ENCODE measurements around the gene PAGR1. TPM values are rescaled to one million over a fixed set of nuclear protein-coding genes. Genes with fewer than 3 reads are reported as not detected.

PAGR1 gene
- total and polyA plus RNA-seq, 10 of the 15 experiments (the other 5 are each of a cell fraction or from before 2014, with no cell fraction given), result 1.1 to 57.7 (median 23.4) TPM

DNA sequence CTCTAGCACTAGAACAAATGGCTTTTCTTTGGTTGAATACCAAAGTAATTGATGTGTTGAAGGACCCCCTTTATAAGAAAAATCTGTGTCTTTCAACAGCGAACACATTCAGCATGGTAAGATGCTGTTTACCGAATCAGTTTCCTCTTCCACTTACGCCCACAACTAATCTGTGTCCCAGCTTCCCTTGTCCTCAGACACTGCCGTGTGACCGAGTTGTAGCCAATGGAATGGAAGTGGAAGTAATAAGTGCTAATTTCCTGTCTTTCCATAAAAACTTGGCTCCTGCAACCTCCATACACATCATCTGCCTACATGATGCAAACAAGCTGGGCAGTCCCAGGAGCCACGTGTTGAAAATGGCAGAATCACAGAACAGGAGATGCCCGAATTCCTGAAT is 36.7 kb downstream of the PAGR1 start:
- POLR2A ChIA-PET, result no interaction called here

More for the DNA sequence above, 36.7 kb downstream of the PAGR1 start:
- intact Hi-C loops (cut with micrococcal nuclease; ENCODE audit: unreplicated experiment), result no loop called here
- no peaks in the 10 kb centered on the region for H3K36me3 ChIP-seq (ENCODE audit: control insufficient read depth in 2 of 2, insufficient read depth in 2 of 2, low read length in 1 of 2)
- no peaks in the 10 kb centered on the region for H3K27me3 ChIP-seq (replicated peaks in 1 of 2; ENCODE audit: control insufficient read depth in 2 of 2, insufficient read depth in 2 of 2, low read length in 1 of 2)
- SMC1A ChIA-PET (ENCODE audit: uncharacterized antibody, unreplicated experiment), result no interaction called here
- H3K4me3 ChIP-seq, result no peak overlapping the region
- no peak overlapping the region for H3K9ac ChIP-seq (ENCODE audit: control insufficient read depth, insufficient read depth, low read length)
- no peaks in the 10 kb centered on the region for H3K79me2 ChIP-seq (ENCODE audit: control insufficient read depth, insufficient read depth, low read length)
- 73% methylated on average over 7 of the region's 7 CpGs for WGBS (ENCODE audit: insufficient coverage, insufficient replicate concordance, low lambda C conversion rate, missing lambda C conversion rate)
- no peak overlapping the region for H3K27ac ChIP-seq (ENCODE audit: control insufficient read depth, insufficient read depth)
- H3K9me3 ChIP-seq (replicated peaks; ENCODE audit: control insufficient read depth, insufficient read depth, low read length), result no peaks in the 10 kb centered on the region
- H2AFZ ChIP-seq (ENCODE audit: control insufficient read depth, low read depth, low read length), result no peak overlapping the region
- ATAC-seq (no peak), FAIRE-seq (no peak), DNase-seq (ENCODE audit: low read depth, low spot score) (no peak)
- CTCF ChIA-PET, result interaction anchor here (0.6 to 3.8 kb wide), 3 partner anchors 36 to 182 kb away, joined by 3 to 9 read pairs (median 3); no protein-coding TSS in a partner anchor
- no peaks in the 10 kb centered on the region for H4K20me1 ChIP-seq (ENCODE audit: control insufficient read depth, insufficient read depth)
- H3K4me2 ChIP-seq (ENCODE audit: control insufficient read depth, insufficient read depth), result no peak overlapping the region
- in situ Hi-C loops (cut with MboI), result no loop called here
- no peaks in the 10 kb centered on the region for H3K4me1 ChIP-seq (ENCODE audit: control insufficient read depth, insufficient read depth, low read length)
- no peak for TF ChIP-seq ZSCAN29 (IDR thresholded peaks at IDR 0.05)
- TF ChIP-seq GATAD2B (conservative IDR thresholded peaks at IDR 0.05; ENCODE audit: low read depth), result no peak
- TF ChIP-seq ASH2L (IDR thresholded peaks at IDR 0.05; ENCODE audit: borderline replicate concordance, low read depth), result no peak
- no peak for TF ChIP-seq ZNF207 (IDR thresholded peaks at IDR 0.05; ENCODE audit: borderline replicate concordance)
- no peak for TF ChIP-seq SREBF1 (IDR thresholded peaks at IDR 0.05; ENCODE audit: low read length)
- TF ChIP-seq NFYB (IDR thresholded peaks at IDR 0.05; ENCODE audit: insufficient read depth, low read depth, low read length), result no peak
- no peak for TF ChIP-seq BCL11A (IDR thresholded peaks at IDR 0.05; ENCODE audit: low read depth, low read length)
- TF ChIP-seq, protein P1, sequence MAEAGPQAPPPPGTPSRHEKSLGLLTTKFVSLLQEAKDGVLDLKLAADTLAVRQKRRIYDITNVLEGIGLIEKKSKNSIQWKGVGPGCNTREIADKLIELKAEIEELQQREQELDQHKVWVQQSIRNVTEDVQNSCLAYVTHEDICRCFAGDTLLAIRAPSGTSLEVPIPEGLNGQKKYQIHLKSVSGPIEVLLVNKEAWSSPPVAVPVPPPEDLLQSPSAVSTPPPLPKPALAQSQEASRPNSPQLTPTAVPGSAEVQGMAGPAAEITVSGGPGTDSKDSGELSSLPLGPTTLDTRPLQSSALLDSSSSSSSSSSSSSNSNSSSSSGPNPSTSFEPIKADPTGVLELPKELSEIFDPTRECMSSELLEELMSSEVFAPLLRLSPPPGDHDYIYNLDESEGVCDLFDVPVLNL (IDR thresholded peaks at IDR 0.05; ENCODE audit: low read depth, low read length), result no peak
- TF ChIP-seq MXI1 (IDR thresholded peaks at IDR 0.05; ENCODE audit: low read depth, low read length), result no peak
- TF ChIP-seq MYB (IDR thresholded peaks at IDR 0.05; ENCODE audit: borderline replicate concordance, low read depth, low read length), result no peak
- TF ChIP-seq POLR2A (IDR thresholded peaks at IDR 0.05; ENCODE audit: low read depth, low read length), result no peak
- no peak for TF ChIP-seq RAD51 (IDR thresholded peaks at IDR 0.05)
- TF ChIP-seq GABPA (IDR thresholded peaks at IDR 0.05; ENCODE audit: low read depth), result no peak
- TF ChIP-seq STAT3 (IDR thresholded peaks at IDR 0.05; ENCODE audit: low read depth, low read length), result no peak
- TF ChIP-seq EED (IDR thresholded peaks at IDR 0.05; ENCODE audit: low read depth), result no peak
- no peak for TF ChIP-seq JUNB (IDR thresholded peaks at IDR 0.05)
- RAD21 ChIA-PET (ENCODE audit: unreplicated experiment), result interaction anchor here (0.6 kb wide), 1 partner anchor 159 kb away, joined by 4 read pairs; no protein-coding TSS in a partner anchor
- no TSS peak for BruUV-seq (replicated peaks)
